HepG2 (cell line): ENCODE data around the gene LAMC3. TPM values are rescaled to one million over a fixed set of nuclear protein-coding genes. Genes with fewer than 3 reads are reported as not detected.

ENCODE experiments used
- ATAC-seq: fragments of 200-7000 bp; cut with Tn5 transposase; 3 replicates; pipeline ENCODE4 v1.9.1; 2020; ENCODE audit warnings: mild to moderate bottlenecking, moderate library complexity
- BruUV-seq: library from RNA; stranded (reverse); fragments of 400-500 nt; replicated peaks from 2 replicates; lab custom pipeline; 2021; lab: Mats Ljungman, UMichigan
- CTCF ChIA-PET: fragments of 300-600 bp; formaldehyde crosslinking; extraction: SDS; loops from one replicate; lab custom pipeline; 2021; ENCODE audit warnings: low total read pairs, inconsistent platforms, low intra/inter-chr PET ratio; lab: Yijun Ruan, JAX
- POLR2A ChIA-PET: fragments of 350-600 bp; sonication (Branson Sonifier 250); formaldehyde crosslinking; loops from one replicate; lab custom pipeline; 2020; ENCODE audit warnings: antibody characterized with exemption, inconsistent platforms; lab: Yijun Ruan, JAX
- DNase-seq: peaks from one replicate; pipeline ENCODE4 v3.0.0-alpha.2; 2015; ENCODE audit warnings: low spot score
- FAIRE-seq: peaks from 3 replicates; lab custom pipeline; 2011; peaks lifted over from hg19 to GRCh38; lab: Jason Lieb, UNC
- H2AFZ ChIP-seq: one replicate; pipeline ENCODE4 v1.6.1; 2011; ENCODE audit warnings: low read length, inconsistent platforms
- H3K27ac ChIP-seq: fragments of 300-600 bp; 3 replicates; pipeline ENCODE4 v1.8.0; 2011; ENCODE audit warnings: mixed run types, mild to moderate bottlenecking, mixed read lengths, low read length, inconsistent platforms; ENCODE audit not compliant: insufficient read depth; ENCODE audit errors: extremely low read length
- H3K27me3 ChIP-seq, 2 experiments: fragments of 200-600 bp in 1 of 2; 2 replicates in 1 of 2; 3 replicates in 1 of 2; pipeline versions ENCODE4 v1.6.0 to v1.8.0; 2011; ENCODE audit warnings: low read length in 2 of 2, mild to moderate bottlenecking in 2 of 2, moderate library complexity in 2 of 2, inconsistent platforms in 1 of 2; ENCODE audit not compliant: insufficient read depth in 2 of 2, control insufficient read depth in 1 of 2
- H3K36me3 ChIP-seq, 2 experiments: fragments of 200-600 bp in 1 of 2; replicated peaks in 1 of 2; 2 replicates in 1 of 2; 3 replicates in 1 of 2; pipeline versions ENCODE4 v1.5.1 to v1.8.0; 2011; ENCODE audit warnings: low read length in 2 of 2, inconsistent platforms in 1 of 2; ENCODE audit not compliant: insufficient read depth in 2 of 2, control insufficient read depth in 1 of 2
- H3K4me1 ChIP-seq: 2 replicates; pipeline ENCODE4 v1.5.1; 2012; ENCODE audit warnings: low read length, inconsistent platforms; ENCODE audit not compliant: insufficient read depth
- H3K4me2 ChIP-seq: 2 replicates; pipeline ENCODE4 v1.6.0; 2011; ENCODE audit warnings: low read depth, low read length, inconsistent platforms
- H3K4me3 ChIP-seq, 3 experiments: fragments of 200-600 bp in 1 of 3; sonication (generic), shearing (Covaris generic) in 1 of 3; replicated peaks in 1 of 3; 2 replicates each; pipeline ENCODE4 v1.5.1; 2011 to 2016; ENCODE audit warnings: low read length in 3 of 3, inconsistent platforms in 2 of 3, low read depth in 2 of 3, mild to moderate bottlenecking in 2 of 3, control low read depth in 1 of 3, mixed read lengths in 1 of 3; ENCODE audit not compliant: insufficient read depth in 1 of 3
- H3K79me2 ChIP-seq: one replicate; pipeline ENCODE4 v1.6.1; 2011; ENCODE audit warnings: low read length, inconsistent platforms; ENCODE audit not compliant: insufficient read depth
- H3K9ac ChIP-seq: 2 replicates; pipeline ENCODE4 v1.6.0; 2011; ENCODE audit warnings: mild to moderate bottlenecking, low read depth, low read length, inconsistent platforms; ENCODE audit not compliant: insufficient read depth
- H3K9me3 ChIP-seq: 2 replicates; pipeline ENCODE4 v1.5.1; 2012; ENCODE audit warnings: mild to moderate bottlenecking, low read length
- H4K20me1 ChIP-seq: 2 replicates; pipeline ENCODE4 v1.6.0; 2011; ENCODE audit warnings: inconsistent platforms, mild to moderate bottlenecking, low read length, moderate library complexity; ENCODE audit not compliant: insufficient read depth
- BHLHE40 ChIP-seq: IDR thresholded peaks from 2 replicates; pipeline ENCODE4 v1.6.1; 2011; ENCODE audit warnings: low read length, improper control_type of control experiment
- CC2D1A ChIP-seq: sonication (generic); formaldehyde crosslinking; IDR thresholded peaks from 2 replicates; pipeline ENCODE4 v1.8.1; 2023; ENCODE audit warnings: mild to moderate bottlenecking, missing genetic modification reagents
- KLF16 ChIP-seq, 2 experiments: sonication (generic) in 1 of 2; formaldehyde crosslinking in 1 of 2; IDR thresholded peaks; 2 replicates each; pipeline versions ENCODE4 v1.6.1 to v1.8.0; 2016 to 2023; ENCODE audit warnings: missing genetic modification reagents in 2 of 2, missing compliant biosample characterization in 1 of 2
- LRRFIP1 ChIP-seq: sonication (generic); formaldehyde crosslinking; conservative IDR thresholded peaks from 2 replicates; pipeline ENCODE4 v1.4.0; 2020; ENCODE audit warnings: missing genetic modification reagents
- PHB2 ChIP-seq: fragments of 450-650 bp; IDR thresholded peaks from 2 replicates; pipeline ENCODE4 v1.6.1; 2018; ENCODE audit not compliant: partially characterized antibody
- REXO4 ChIP-seq: sonication (generic); formaldehyde crosslinking; IDR thresholded peaks from 2 replicates; pipeline ENCODE4 v1.8.0; 2022; ENCODE audit warnings: missing genetic modification reagents, mild to moderate bottlenecking, borderline replicate concordance
- WGBS: methylation state at CpG from one replicate; pipeline ENCODE4 v1.1.6; 2017; ENCODE audit warnings: low lambda C conversion rate; 5-methylcytosine and 5-hydroxymethylcytosine counted together
- in situ Hi-C: cut with HindIII; loops from 2 replicates; pipeline ENCODE4 v1.10.0; 2017; ENCODE audit warnings: low pct_unique_long_range_greater_than_20kb; ENCODE audit not compliant: extremely low pct_ligation_motif_present
- intact Hi-C: fragments of 100-400 bp; cut with micrococcal nuclease; formaldehyde crosslinking; loops from one replicate; pipeline ENCODE4 v1.10.0; 2022; ENCODE audit not compliant: unreplicated experiment
- polyA plus RNA-seq, 8 experiments: library from polyadenylated mRNA; depleted of rRNA in 3 of 8; stranded (reverse) in 7 of 8; unstranded in 1 of 8; fragments of >200 nt; fragmentation: Illumina TruSeq in 4 of 8; extraction: Trizol in 4 of 8; gene quantifications; 2 replicates each; pipeline versions ENCODE4 v1.2.1 to v1.2.3, GENCODE V29; 2011 to 2016; ENCODE audit warnings: low read depth in 4 of 8, missing spikeins in 1 of 8, mixed read lengths in 1 of 8; ENCODE audit not compliant: insufficient read depth in 1 of 8
- total RNA-seq, 5 experiments: library from RNA; depleted of rRNA; stranded (reverse); fragments of >200 nt; fragmentation: Illumina TruSeq; extraction: Trizol; gene quantifications; 2 replicates each; pipeline ENCODE4 v1.2.3, GENCODE V29; 2016; ENCODE audit warnings: low read depth in 1 of 5
- TF ChIP-seq, protein P1 (sequence below): sonication (generic); formaldehyde crosslinking; IDR thresholded peaks from 2 replicates; pipeline ENCODE4 v1.8.0; 2022; ENCODE audit warnings: missing genetic modification reagents, mild to moderate bottlenecking, moderate library complexity, borderline replicate concordance
- TF ChIP-seq, protein P2 (sequence below): sonication (generic); formaldehyde crosslinking; conservative IDR thresholded peaks from 2 replicates; pipeline ENCODE4 v1.8.0; 2022; ENCODE audit warnings: missing genetic modification reagents
- TF ChIP-seq, protein P3 (sequence below): IDR thresholded peaks from 2 replicates; pipeline ENCODE4 v1.6.1; 2016; ENCODE audit warnings: low read depth, borderline replicate concordance
- TF ChIP-seq, protein P4 (sequence below): IDR thresholded peaks from 2 replicates; pipeline ENCODE4 v1.6.1; 2018; ENCODE audit warnings: missing genetic modification reagents, mild to moderate bottlenecking, missing compliant biosample characterization

Gene LAMC3
- total and polyA plus RNA-seq, 2 of the 13 experiments (the other 11 are each of a cell fraction or from before 2014, with no cell fraction given): 0.07 to 0.57 TPM

- H2AFZ ChIP-seq: no peak overlapping the region
- BruUV-seq: no TSS peak
- ATAC-seq (no peak), FAIRE-seq (no peak), DNase-seq (no peak)
- in situ Hi-C loops: no loop called here
- no peaks in the 10 kb centered on the region for H4K20me1 ChIP-seq
- CTCF ChIA-PET: no interaction called here
- POLR2A ChIA-PET: no interaction called here
- H3K4me2 ChIP-seq: no peak overlapping the region
- H3K9me3 ChIP-seq: no peaks in the 10 kb centered on the region
- no peak overlapping the region for H3K27ac ChIP-seq
- H3K79me2 ChIP-seq: no peaks in the 10 kb centered on the region
- no peak overlapping the region for H3K4me3 ChIP-seq
- no peaks in the 10 kb centered on the region for H3K36me3 ChIP-seq
- TF ChIP-seq, protein P1, sequence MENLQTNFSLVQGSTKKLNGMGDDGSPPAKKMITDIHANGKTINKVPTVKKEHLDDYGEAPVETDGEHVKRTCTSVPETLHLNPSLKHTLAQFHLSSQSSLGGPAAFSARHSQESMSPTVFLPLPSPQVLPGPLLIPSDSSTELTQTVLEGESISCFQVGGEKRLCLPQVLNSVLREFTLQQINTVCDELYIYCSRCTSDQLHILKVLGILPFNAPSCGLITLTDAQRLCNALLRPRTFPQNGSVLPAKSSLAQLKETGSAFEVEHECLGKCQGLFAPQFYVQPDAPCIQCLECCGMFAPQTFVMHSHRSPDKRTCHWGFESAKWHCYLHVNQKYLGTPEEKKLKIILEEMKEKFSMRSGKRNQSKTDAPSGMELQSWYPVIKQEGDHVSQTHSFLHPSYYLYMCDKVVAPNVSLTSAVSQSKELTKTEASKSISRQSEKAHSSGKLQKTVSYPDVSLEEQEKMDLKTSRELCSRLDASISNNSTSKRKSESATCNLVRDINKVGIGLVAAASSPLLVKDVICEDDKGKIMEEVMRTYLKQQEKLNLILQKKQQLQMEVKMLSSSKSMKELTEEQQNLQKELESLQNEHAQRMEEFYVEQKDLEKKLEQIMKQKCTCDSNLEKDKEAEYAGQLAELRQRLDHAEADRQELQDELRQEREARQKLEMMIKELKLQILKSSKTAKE: no peak
- TF ChIP-seq BHLHE40: no peak
- TF ChIP-seq, protein P2, sequence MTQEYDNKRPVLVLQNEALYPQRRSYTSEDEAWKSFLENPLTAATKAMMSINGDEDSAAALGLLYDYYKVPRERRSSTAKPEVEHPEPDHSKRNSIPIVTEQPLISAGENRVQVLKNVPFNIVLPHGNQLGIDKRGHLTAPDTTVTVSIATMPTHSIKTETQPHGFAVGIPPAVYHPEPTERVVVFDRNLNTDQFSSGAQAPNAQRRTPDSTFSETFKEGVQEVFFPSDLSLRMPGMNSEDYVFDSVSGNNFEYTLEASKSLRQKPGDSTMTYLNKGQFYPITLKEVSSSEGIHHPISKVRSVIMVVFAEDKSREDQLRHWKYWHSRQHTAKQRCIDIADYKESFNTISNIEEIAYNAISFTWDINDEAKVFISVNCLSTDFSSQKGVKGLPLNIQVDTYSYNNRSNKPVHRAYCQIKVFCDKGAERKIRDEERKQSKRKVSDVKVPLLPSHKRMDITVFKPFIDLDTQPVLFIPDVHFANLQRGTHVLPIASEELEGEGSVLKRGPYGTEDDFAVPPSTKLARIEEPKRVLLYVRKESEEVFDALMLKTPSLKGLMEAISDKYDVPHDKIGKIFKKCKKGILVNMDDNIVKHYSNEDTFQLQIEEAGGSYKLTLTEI (CRISPR knock-in tag): no peak
- no peak for TF ChIP-seq LRRFIP1
- TF ChIP-seq, protein P3, sequence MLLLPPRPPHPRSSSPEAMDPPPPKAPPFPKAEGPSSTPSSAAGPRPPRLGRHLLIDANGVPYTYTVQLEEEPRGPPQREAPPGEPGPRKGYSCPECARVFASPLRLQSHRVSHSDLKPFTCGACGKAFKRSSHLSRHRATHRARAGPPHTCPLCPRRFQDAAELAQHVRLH (CRISPR knock-in tag): no peak
- TF ChIP-seq PHB2: no peak
- TF ChIP-seq KLF16 (CRISPR knock-in tag; IDR thresholded peaks at IDR 0.05): no peak
- no peak for TF ChIP-seq REXO4 (CRISPR knock-in tag)
- TF ChIP-seq CC2D1A (CRISPR knock-in tag): no peak
- TF ChIP-seq, protein P4, sequence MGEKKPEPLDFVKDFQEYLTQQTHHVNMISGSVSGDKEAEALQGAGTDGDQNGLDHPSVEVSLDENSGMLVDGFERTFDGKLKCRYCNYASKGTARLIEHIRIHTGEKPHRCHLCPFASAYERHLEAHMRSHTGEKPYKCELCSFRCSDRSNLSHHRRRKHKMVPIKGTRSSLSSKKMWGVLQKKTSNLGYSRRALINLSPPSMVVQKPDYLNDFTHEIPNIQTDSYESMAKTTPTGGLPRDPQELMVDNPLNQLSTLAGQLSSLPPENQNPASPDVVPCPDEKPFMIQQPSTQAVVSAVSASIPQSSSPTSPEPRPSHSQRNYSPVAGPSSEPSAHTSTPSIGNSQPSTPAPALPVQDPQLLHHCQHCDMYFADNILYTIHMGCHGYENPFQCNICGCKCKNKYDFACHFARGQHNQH (CRISPR knock-in tag): no peak
- intact Hi-C loops: no loop called here
- peaks cover 11 to 96% of the 10 kb centered on the region in 2 experiments for H3K27me3 ChIP-seq
- no peak overlapping the region for H3K9ac ChIP-seq
- peaks cover 15% of the 10 kb centered on the region for H3K4me1 ChIP-seq
- WGBS: 5% methylated on average over 4 of the region's 18 CpGs
These were observed 19.6 kb upstream of the LAMC3 start for GRCh38 chr9:130989391-130989790.
